Lung (tissue), 12 donors: Measurements from ENCODE around the gene CHD9. TPM values are rescaled to one million over a fixed set of nuclear protein-coding genes. Genes with fewer than 3 reads are reported as not detected.

Experiments
- ATAC-seq: fragments of 200-7000 bp; cut with Tn5 transposase; one replicate; pipeline ENCODE4 v1.9.1; 2020; ENCODE audit warnings: moderate number of reproducible peaks; ENCODE audit not compliant: insufficient read depth, low FRiP score
- DNase-seq, 3 donors: peaks; one replicate each; pipeline ENCODE4 v3.0.0-alpha.2; 2013 to 2017
- H3K27ac ChIP-seq, 2 donors: one replicate each; pipeline ENCODE4 v1.5.1; 2013; ENCODE audit warnings: mild to moderate bottlenecking in 2 of 2, moderate library complexity in 2 of 2, control low read depth in 1 of 2, inconsistent platforms in 1 of 2, low read depth in 1 of 2, low read length in 1 of 2
- H3K27me3 ChIP-seq, 3 donors: one replicate each; pipeline ENCODE4 v1.5.1; 2013; ENCODE audit warnings: low read length in 2 of 3; ENCODE audit not compliant: control insufficient read depth in 3 of 3, insufficient read depth in 3 of 3
- H3K36me3 ChIP-seq, 4 donors: one replicate each; pipeline ENCODE4 v1.5.1; 2013; ENCODE audit warnings: low read length in 4 of 4, mild to moderate bottlenecking in 1 of 4, moderate library complexity in 1 of 4; ENCODE audit not compliant: control insufficient read depth in 4 of 4, insufficient read depth in 4 of 4
- H3K4me1 ChIP-seq, 5 donors: one replicate each; pipeline ENCODE4 v1.5.1; 2013; ENCODE audit warnings: low read length in 5 of 5, mild to moderate bottlenecking in 2 of 5, moderate library complexity in 1 of 5; ENCODE audit not compliant: control insufficient read depth in 5 of 5, insufficient read depth in 5 of 5
- H3K4me3 ChIP-seq: one replicate; pipeline ENCODE4 v1.5.1; 2013; ENCODE audit warnings: mild to moderate bottlenecking, control low read depth, moderate library complexity
- H3K9ac ChIP-seq, 2 donors: one replicate each; pipeline ENCODE4 v1.5.1; 2013; ENCODE audit warnings: low read length in 2 of 2, control low read depth in 1 of 2; ENCODE audit not compliant: insufficient read depth in 1 of 2
- H3K9me3 ChIP-seq, 4 donors: one replicate each; pipeline ENCODE4 v1.5.1; 2013; ENCODE audit warnings: low read length in 3 of 4, mild to moderate bottlenecking in 1 of 4, moderate library complexity in 1 of 4; ENCODE audit not compliant: control insufficient read depth in 4 of 4, insufficient read depth in 3 of 4
- CTCF ChIP-seq: IDR thresholded peaks from 2 replicates; pipeline ENCODE4 v1.5.1; 2012; ENCODE audit warnings: mild to moderate bottlenecking; ENCODE audit errors: control extremely low read depth, extremely low read depth
- WGBS, 2 donors: extraction: QIAGEN DNeasy Blood & Tissue Kit; methylation state at CpG; one replicate each; pipeline ENCODE4 v1.1.7; 2013; 5-methylcytosine and 5-hydroxymethylcytosine counted together
- polyA plus RNA-seq, 2 donors: library from polyadenylated mRNA; stranded (reverse); fragments of 200-250 nt; gene quantifications; one replicate each; pipeline ENCODE4 v1.2.1, GENCODE V29; 2013
- total RNA-seq, 2 donors: library from RNA; depleted of rRNA in 1 of 2; stranded (reverse); fragments of >200 nt in 1 of 2; gene quantifications; one replicate each; pipeline ENCODE4 v1.2.1, GENCODE V29; 2014 to 2021
- donor health status: control.
- donor health status: control.
- donor health status: Bipolar disorder and iron deficiency.
- donor health status: healthy.
- donor health status: DM: yes; HTN: yes; CAD: no.

The CHD9 gene
- total and polyA plus RNA-seq, 4 donors = 12.7 to 138 (median 39.4) TPM

DNA sequence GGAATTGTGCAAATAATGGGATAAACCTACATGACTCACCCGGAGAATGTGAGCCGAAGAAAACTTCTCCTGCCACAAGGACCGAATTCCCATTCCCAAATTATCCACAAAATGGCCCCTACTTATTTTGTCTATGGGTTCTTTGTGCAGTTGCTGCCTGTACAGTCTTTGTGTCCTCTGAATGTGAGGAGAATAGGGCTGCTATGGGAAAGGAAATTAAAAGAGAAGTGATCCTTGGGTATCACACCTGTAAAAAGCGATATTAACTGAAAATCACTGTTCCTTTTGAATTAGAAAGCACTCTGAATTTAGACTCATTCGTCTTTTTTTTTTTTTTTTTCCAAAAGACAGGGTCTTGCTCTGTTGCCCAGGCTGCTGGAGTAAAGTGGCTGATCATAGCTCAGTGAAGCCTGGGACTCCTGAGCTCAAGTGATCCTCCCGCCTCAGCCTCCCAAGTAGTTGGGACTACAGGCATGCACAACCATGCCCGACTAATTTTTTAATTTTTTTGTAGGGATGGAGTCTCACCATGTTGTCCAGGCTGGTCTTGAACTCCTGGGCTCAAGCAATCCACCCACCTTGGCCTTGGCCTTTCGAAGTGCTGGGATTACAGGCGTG is 45.4 kb downstream of the CHD9 start:
- ATAC-seq (no peak), DNase-seq (no peak)
- peak overlapping the region; percentile 95 to 97 for H3K27ac ChIP-seq
- peak overlapping the region; percentile 6 to 86 for H3K9ac ChIP-seq
- H3K27me3 ChIP-seq = no peaks in the 10 kb centered on the region
- TF ChIP-seq CTCF = no peak
- peaks cover 3 to 30% (median 13%) of the 10 kb centered on the region in 5 donors for H3K4me1 ChIP-seq
- no peaks in the 10 kb centered on the region for H3K9me3 ChIP-seq
- 59 to 67% methylated on average over 9 of the region's 9 CpGs for WGBS, 2 donors
- no peak overlapping the region for H3K4me3 ChIP-seq
- H3K36me3 ChIP-seq = peaks cover 0 to 2% (median 0%) of the 10 kb centered on the region in 4 donors

DNA sequence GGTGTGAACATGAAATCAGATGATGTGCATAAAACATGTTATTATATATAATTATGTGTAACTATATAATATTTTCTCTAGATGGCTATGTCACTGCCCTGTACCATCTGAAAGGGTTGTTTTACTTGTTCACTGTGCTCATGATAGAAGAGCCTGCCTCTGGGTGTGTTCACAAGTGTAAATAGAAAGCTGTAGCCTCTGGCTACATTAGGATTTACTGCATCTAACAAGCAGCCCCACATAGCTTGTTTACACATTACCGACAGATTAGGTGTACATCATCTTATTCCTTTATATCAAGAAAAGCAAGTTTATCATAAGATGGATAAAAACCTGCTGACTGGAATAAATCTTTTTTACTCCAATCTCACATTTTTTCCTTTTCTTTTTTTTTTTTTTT is 46.1 kb downstream of the CHD9 start:
- Histone ChIP-seq H3K27me3 (no peaks in the 10 kb centered on the region), H3K9ac (peak overlapping the region in 1 of 2 donors; percentile 42), H3K36me3 (peaks cover 0 to 2% (median 0%) of the 10 kb centered on the region in 4 donors), H3K4me3 (no peak overlapping the region), H3K9me3 (no peaks in the 10 kb centered on the region), H3K27ac (peak overlapping the region in 1 of 2 donors; percentile 95), H3K4me1 (peaks cover 3 to 30% (median 13%) of the 10 kb centered on the region in 5 donors)
- WGBS, 2 donors = 72 to 88% methylated on average over 1 of the region's 1 CpG
- ATAC-seq (no peak), DNase-seq (no peak)
- TF ChIP-seq CTCF = no peak

- no peak for ATAC-seq
- Histone ChIP-seq H3K9me3 (no peaks in the 10 kb centered on the region), H3K27ac (peak overlapping the region in 1 of 2 donors; percentile 33), H3K9ac (no peak overlapping the region), H3K27me3 (no peaks in the 10 kb centered on the region), H3K36me3 (no peaks in the 10 kb centered on the region), H3K4me1 (peaks cover 0 to 21% (median 8%) of the 10 kb centered on the region in 5 donors), H3K4me3 (no peak overlapping the region)
- DNase-seq = no peak
- WGBS, 2 donors = 59 to 71% methylated on average over 4 of the region's 4 CpGs
- TF ChIP-seq CTCF = no peak
These were observed 49.0 kb downstream of the CHD9 start for GRCh38 chr16:53103811-53104210.

DNA sequence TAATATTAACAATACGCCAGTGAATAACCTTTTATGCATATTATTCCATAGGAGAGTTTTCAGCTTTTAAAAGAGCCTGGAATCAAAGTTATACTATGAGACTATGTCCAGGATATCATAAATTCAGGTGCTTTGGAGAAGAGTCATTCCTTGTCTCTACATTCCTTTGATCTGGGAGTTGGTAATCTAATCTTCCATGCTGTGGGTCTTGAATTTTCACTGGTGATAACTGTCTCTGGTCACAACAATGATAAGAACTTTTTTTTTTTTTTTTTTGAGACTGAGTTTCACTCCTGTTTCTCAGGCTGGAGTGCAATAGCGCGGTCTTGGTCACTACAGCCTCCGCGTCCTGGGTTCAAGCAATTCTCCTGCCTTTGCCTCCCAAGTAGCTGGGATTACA is 50.8 kb downstream of the CHD9 start:
- no peak for TF ChIP-seq CTCF
- 98 to 100% methylated on average over 5 of the region's 5 CpGs for WGBS, 2 donors
- ATAC-seq = no peak

More for the DNA sequence above, 50.8 kb downstream of the CHD9 start:
- Histone ChIP-seq H3K9me3 (no peaks in the 10 kb centered on the region), H3K4me3 (no peak overlapping the region), H3K36me3 (no peaks in the 10 kb centered on the region), H3K9ac (no peak overlapping the region), H3K4me1 (peaks cover 0 to 4% (median 2%) of the 10 kb centered on the region in 5 donors), H3K27me3 (no peaks in the 10 kb centered on the region), H3K27ac (no peak overlapping the region)
- no peak for DNase-seq
